LNCAP (cell line): ENCODE data around the gene RAE1.

Experiments used
- TF ChIP-seq, protein P1 (sequence below): fragments of 450-650 bp; IDR thresholded peaks from 2 replicates; pipeline ENCODE4 v1.5.1; 2017; ENCODE audit warnings: mild to moderate bottlenecking

The RAE1 gene

DNA sequence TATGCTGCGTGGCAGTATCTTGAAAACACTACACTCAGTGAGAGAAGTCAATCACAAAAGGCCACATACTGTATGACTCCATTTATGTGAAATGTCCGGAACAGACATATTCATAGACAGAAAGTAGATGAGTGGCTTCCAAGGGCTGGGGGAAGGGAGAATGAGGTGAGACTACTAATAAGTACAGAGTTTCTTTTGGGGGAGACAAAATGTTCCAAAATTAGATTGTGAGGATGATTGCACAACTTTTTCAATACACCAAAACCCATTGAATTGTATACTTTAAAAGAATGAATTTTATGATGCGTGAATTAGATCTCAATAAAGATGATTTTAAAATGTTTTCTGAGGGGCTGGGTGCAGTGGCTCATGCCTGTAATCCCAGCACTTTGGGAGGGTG lies 30.7 kb upstream of the RAE1 start:
- TF ChIP-seq, protein P1, sequence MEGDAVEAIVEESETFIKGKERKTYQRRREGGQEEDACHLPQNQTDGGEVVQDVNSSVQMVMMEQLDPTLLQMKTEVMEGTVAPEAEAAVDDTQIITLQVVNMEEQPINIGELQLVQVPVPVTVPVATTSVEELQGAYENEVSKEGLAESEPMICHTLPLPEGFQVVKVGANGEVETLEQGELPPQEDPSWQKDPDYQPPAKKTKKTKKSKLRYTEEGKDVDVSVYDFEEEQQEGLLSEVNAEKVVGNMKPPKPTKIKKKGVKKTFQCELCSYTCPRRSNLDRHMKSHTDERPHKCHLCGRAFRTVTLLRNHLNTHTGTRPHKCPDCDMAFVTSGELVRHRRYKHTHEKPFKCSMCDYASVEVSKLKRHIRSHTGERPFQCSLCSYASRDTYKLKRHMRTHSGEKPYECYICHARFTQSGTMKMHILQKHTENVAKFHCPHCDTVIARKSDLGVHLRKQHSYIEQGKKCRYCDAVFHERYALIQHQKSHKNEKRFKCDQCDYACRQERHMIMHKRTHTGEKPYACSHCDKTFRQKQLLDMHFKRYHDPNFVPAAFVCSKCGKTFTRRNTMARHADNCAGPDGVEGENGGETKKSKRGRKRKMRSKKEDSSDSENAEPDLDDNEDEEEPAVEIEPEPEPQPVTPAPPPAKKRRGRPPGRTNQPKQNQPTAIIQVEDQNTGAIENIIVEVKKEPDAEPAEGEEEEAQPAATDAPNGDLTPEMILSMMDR = no peak

DNA sequence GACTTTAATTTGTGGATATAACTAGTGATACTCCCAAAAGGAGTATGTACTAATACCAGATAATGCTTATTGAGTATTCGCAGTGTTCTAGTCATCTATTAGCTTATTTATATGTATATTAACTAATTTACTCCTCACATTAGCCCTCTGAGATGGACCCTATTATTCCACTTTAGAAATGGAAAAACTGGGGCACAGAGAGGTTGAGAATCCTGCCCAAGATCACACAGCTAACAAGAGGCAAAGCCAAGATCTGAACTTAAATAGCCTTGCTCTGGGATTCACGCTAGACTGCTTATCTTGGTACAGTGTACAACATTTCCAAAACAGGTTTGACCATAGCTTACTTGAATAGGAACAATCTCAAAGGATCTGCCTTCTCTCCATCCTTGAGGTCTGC lies 29.9 kb upstream of the RAE1 start:
- TF ChIP-seq, protein P1 = no peak

DNA sequence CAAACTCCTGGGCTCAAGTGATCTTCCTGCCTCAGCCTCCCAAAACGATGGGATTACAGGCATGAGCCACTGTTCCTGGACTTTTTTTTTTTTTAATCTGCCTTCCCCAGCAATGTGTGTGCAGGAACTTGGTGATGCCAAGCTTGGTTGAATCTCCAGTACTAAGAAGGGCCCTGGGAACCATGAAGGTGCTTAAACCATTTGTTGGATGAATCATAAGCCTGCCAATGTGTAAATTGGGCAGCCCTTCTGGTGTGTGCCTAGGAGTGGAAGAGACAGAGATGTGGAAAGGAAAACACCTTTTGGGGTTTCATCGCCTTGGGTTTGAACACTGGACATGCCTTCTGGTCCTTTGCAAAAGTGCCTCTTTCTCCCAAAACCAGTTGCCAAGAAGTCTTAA lies 28.6 kb upstream of the RAE1 start:
- TF ChIP-seq, protein P1 = no peak

DNA sequence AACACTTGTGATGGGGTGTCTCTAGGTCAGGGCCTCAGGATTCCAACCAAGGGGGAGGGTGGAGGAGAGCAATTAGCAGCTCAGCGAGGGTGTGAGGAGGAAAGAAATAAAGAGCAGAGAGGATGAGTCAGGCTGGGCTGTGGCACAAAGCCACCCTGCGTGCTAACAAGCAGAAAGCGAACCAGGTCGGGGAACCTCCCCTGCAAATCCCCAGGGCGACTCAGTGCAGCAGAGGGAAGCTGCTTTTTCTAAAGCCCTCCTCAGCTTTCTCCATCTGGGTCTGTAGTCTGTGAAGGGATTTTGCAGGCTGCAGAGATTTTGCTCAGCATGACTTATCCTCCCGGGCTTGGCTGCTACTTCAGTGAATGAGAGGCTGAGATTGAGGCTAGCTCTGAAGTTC lies 28.0 kb upstream of the RAE1 start:
- TF ChIP-seq, protein P1 = no peak

DNA sequence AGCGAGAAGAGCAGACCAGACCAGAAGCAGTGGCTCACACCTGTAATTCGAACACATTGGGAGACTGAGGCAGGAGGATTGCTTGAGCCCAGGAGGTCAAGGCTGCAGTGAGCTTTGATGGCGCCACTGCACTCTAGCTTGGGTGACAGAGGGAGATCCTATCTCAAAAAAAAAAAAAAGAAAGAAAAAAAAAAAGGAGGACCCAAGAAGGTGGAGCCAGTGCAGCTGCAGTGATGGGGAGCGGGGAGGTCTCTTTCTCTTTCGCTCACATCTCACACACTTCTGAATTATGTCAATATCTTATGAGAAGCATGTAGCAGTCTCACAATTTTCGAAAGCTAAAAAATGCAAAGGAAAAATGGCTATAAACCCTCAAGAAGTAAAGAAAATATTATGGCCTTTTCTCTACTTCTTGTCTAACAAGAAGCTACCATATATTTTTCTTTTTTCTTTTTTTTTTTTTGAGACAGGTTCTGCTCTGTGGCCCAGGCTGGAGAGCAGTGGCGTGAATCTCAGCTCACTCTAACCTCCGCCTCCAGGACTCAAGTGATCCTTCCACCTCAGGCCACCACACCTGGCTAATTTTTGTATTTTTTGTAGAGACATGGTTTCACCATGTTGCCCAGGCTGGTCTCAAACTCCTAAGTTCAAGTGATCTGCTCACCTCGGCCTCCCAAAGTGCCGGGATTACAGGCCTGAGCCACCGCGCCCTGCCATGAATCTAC lies 25.3 kb upstream of the RAE1 start:
- TF ChIP-seq, protein P1 = no peak

DNA sequence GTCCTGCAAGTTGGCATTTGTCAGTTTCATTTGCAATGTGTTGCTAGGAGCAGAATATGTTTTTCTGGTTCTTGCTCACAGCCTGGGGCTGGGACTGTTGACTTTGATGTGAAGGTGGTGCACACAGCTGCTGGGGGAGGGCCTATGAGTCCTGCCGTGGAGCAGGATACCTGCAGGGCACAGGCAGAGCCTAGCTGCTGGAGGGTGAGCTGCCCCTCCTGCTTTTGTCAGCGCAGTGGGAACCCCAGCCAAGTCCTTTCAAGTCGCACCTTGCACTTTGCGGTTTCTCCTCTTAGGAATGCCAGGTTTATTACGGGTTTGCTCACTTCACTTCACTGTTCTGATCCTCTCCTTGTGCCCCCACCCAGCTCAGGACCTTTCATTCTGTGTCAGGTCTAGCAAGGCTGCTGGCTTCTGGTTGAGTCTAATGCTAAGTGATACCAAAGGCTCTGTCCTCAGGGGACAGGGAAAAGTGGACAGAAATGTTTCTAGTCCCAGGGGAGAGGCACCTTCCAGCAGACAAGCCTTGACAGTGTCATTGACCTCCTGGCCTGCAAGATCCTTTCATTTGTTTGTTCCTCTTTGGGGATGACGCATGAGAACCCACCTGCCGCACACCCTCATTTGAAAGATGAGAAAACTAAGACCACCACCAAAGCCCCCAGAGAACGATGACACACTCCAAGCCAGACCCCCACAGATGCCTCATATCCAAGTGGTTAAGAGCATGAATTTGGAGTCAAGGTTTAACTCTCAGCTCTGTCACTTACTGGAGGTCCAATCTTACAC lies 24.2 kb upstream of the RAE1 start:
- TF ChIP-seq, protein P1 = no peak

DNA sequence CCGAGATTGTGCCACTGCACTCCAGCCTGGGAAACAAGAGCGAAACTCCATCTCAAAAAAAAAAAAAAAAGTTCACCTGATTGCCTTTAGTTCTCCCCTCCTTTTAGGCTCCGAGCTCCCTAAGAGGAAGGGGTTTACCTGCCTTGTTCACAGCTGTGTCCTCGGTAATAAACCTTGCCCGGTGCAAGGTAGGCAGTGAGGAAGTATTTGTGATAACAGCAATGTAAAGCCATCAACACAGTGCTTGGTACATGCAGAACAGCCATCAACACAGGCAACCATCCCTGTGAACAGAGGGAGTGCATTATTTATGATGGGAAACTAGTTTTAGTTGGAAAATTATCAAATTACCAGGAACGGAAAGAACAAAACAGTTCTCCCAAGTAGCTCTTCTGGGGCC lies 23.2 kb upstream of the RAE1 start:
- TF ChIP-seq, protein P1 = no peak
